Gastrocnemius medialis (tissue), 4 donors: Measurements from ENCODE around the gene MYO1D.

Source experiments
- CTCF ChIP-seq, 5 experiments: fragments of 450-650 bp in 3 of 5; fragments of 200-600 bp in 2 of 5; sonication (generic) in 2 of 5; IDR thresholded peaks in 4 of 5; conservative IDR thresholded peaks in 1 of 5; 1 replicate in 4 of 5; 2 replicates in 1 of 5; pipeline ENCODE4 v1.5.1; 2016 to 2019; ENCODE audit warnings: antibody characterized with exemption in 5 of 5, mild to moderate bottlenecking in 3 of 5, moderate library complexity in 3 of 5
- POLR2A ChIP-seq, 2 donors: fragments of 450-650 bp; IDR thresholded peaks; one replicate each; pipeline ENCODE4 v1.6.1; 2017; ENCODE audit warnings: antibody characterized with exemption in 2 of 2, mild to moderate bottlenecking in 2 of 2, moderate library complexity in 2 of 2

DNA sequence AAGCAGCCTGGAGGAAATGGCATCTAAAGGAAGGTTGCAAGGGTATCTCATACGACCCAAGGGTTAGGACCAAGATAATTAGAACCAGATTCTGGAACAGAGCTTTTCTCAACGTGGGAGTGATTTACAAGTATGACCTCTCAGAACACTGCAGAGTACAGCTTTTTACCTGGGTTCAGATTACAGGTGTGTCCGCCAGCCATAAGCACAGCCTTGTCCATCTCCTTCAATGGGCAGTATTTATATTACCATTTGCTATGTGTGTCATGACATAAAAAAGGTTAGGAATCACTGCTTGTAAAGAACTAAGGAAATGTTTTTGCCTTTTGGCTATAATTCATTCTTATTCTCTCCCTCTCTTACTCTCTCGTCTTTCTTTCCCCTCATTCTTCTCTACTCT lies 36.7 kb downstream of the MYO1D start:
- no peak for TF ChIP-seq CTCF (IDR thresholded peaks at IDR 0.05 in 4 of 5, conservative IDR thresholded peaks at IDR 0.05 in 1 of 5)
- TF ChIP-seq POLR2A (IDR thresholded peaks at IDR 0.05), result no peak
